Measurements from ENCODE around the gene WASHC4.

WASHC4 gene, protein sequence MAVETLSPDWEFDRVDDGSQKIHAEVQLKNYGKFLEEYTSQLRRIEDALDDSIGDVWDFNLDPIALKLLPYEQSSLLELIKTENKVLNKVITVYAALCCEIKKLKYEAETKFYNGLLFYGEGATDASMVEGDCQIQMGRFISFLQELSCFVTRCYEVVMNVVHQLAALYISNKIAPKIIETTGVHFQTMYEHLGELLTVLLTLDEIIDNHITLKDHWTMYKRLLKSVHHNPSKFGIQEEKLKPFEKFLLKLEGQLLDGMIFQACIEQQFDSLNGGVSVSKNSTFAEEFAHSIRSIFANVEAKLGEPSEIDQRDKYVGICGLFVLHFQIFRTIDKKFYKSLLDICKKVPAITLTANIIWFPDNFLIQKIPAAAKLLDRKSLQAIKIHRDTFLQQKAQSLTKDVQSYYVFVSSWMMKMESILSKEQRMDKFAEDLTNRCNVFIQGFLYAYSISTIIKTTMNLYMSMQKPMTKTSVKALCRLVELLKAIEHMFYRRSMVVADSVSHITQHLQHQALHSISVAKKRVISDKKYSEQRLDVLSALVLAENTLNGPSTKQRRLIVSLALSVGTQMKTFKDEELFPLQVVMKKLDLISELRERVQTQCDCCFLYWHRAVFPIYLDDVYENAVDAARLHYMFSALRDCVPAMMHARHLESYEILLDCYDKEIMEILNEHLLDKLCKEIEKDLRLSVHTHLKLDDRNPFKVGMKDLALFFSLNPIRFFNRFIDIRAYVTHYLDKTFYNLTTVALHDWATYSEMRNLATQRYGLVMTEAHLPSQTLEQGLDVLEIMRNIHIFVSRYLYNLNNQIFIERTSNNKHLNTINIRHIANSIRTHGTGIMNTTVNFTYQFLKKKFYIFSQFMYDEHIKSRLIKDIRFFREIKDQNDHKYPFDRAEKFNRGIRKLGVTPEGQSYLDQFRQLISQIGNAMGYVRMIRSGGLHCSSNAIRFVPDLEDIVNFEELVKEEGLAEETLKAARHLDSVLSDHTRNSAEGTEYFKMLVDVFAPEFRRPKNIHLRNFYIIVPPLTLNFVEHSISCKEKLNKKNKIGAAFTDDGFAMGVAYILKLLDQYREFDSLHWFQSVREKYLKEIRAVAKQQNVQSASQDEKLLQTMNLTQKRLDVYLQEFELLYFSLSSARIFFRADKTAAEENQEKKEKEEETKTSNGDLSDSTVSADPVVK

DNA sequence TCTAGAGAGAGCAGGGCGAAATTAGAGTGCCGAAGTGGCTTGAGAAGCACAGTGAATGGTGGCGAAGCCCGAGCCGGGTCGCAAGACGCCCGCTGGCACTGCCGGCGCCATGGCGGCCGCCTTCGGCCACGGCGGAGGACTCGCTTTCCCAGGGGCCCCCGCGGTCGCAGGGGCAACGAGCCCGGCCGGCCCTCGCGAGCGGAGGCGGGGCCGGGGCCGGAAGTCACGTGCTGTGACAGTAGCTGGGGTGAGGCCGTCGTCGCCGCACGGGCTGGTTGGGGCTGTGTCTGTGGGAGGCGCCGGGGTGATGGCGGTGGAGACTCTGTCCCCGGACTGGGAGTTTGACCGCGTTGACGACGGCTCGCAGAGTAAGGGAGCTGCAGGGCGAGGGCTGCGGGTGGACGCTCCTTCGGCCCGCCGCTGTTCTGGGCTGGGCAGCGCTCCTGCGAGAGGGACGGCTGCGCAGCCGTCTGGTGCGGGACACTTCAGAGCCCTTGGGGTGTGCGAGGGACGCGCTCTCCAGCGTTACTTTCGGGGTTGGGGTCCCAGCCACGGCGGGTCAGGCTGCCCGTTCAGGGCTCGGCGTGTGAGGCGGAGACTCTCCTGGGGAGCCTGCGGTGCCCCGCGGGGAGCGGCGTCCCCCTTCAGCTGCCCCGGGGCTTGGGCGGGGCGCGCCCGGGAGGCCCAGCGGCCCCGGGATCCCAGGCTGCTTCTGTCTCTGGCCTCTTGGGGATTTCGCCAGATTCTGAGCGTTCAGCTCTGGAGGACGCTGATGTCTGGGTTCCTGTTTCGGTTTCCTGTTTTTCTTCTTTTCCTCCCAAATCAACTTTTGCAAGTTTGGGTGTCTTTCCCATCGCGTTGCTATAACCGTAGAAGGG, at the start of gene WASHC4:
Gene WASHC4, plus strand, starts transcription at position 238 of the 878 bp plus-strand sequence. Its CDS starts 70 bp downstream, at position 308.
- peak; percentile 98 for DNase-seq (ENCODE audit: low spot score)

- no peak for DNase-seq (ENCODE audit: low spot score)
Observed at GRCh38 chr12:105060715-105061378, 46.7 kb upstream of the WASHC4 start.

DNA sequence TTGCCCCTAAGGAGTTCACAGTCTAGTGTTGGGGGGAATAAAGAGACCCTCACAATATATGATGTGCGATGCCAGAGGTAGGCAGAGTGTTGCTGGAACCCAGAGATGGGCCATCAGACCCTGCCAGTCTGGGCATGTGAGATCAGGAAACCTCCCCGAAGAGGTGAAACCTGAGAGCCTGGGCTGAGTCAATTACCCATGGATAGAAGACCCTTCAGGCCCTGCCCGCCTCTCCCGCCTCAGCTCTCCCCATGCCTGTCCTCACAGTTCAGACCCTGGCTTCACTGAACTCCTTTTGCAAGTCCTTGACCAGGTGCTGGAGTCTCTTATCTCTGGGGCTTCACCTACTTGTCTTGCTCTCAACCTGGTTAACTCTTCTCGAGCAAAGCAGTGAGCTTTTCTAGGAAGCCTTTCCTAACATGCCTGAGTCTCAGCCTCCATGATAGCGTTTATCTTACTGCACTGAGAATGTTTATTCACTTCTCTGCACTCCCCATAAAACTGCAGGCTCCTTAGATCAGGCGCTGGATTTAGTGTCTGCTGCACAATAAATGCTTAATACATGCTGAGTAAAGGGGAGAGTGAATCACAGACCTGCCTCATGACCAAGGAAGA, 42.9 kb upstream of the WASHC4 start:
- no peak for DNase-seq (ENCODE audit: low spot score)

DNA sequence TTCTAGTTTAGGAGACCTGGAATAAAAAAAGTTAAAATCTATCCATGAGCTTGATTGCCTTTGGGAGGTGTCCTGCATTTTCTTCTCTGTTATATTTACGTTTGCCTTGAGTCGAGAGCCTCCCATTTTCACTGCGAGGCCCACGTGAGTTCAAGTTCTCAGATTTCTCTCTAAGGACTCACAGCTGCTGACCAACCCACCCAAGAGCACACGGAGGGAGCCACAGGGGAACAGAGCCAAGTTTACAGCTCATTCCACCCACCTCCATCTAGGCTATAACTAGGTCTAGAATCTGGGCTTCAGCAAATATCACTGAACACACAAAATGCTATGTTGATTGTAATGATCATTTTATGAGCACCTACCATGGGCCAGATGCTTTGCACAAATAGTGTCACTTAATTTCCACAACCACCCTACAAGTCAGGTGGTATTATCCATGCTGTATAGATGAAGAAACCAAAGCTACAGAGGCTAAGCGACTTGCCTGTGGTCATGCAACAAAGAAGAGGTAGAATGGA, 40.0 kb upstream of the WASHC4 start:
- no peak for DNase-seq (ENCODE audit: low spot score)

- DNase-seq (ENCODE audit: low spot score) = no peak
Observed at GRCh38 chr12:105069936-105070702, 37.4 kb upstream of the WASHC4 start.

DNA sequence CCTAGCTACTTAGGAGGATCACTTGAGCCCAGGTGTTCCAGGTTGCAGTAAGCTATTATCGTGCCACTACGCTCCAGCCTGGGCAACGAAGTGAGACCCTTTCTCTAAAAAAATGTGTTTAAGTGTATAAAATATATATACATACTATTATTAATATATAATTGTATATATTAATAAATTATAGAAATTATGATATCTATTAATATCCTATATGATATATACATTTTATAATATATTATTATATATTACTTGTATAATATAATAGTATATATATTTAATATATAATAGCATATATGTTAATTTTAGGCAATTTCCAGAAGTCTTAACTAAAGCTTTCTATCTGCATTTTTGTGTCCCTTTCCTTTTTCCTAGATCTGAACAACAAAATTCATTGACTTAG, 35.5 kb upstream of the WASHC4 start:
- no peak for DNase-seq (ENCODE audit: low spot score)

- no peak for DNase-seq (ENCODE audit: low spot score)
Observed at GRCh38 chr12:105072888-105073488, 34.5 kb upstream of the WASHC4 start.

DNA sequence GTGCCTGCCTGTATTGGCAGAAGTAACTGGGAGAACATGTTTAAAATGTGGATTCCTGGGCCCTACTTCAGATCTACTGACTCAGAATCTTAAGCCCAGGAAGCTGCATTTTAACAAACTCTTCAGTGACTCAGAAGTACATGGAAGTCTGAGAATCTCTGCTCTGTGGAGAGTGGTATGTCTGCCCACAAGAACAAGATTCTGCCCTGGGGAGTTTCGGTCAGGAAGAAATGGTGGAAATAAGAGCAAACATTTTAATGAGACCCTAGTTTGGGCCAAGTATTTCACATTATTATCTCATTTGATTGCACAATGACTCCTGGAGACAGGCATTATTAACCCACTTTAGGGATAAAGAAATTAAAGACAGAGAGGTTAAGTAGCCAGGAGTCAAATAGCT, 31.4 kb upstream of the WASHC4 start:
- DNase-seq (ENCODE audit: low spot score) = no peak

- no peak for DNase-seq (ENCODE audit: low spot score)
Observed at GRCh38 chr12:105076913-105077312, 30.6 kb upstream of the WASHC4 start.

GRCh38 chr12:105077435-105077834, 30.1 kb upstream of the WASHC4 start:
- DNase-seq (ENCODE audit: low spot score) = no peak

DNA sequence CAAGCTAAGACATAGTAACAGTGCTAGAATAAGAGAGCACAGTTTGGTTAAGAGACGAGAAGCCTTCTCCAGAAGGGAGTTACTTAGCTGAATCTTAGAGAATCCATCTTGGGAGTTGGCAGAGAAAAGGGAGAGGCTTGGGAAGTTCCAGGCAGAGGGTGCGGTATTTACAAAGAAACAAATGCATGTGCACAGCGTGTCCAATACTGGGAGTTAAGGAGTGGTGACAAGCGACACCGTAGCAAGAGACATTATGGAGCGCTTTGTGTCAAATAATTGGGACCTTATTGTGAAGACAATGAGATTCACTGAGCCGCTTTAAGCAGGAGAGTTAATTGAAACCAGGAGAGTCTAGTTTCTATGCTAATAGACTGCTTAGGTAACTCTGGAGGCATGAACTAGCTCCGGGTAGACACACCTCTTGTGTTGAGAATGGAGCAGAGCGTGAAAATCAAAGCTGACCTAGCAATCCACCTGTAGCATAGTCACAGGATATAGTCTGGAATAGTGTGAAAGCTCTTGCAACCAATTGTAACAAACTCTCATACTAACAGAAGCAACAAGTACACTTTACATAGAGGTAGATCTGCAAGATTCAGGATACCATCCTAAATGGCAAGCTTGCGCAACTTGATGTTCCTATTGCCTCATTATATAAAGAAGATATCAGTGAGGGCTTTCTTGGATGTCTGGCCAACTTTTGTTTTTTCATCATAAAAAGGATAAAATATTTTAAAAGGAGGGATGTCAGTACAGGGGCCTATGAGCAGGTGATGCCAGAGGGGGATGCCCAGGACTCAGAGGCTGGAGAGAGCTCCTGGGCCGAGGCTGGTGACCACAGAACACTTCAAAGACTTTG, 28.6 kb upstream of the WASHC4 start:
- no peak for DNase-seq (ENCODE audit: low spot score)

GRCh38 chr12:105083031-105083430, 24.5 kb upstream of the WASHC4 start:
- no peak for DNase-seq (ENCODE audit: low spot score)

DNA sequence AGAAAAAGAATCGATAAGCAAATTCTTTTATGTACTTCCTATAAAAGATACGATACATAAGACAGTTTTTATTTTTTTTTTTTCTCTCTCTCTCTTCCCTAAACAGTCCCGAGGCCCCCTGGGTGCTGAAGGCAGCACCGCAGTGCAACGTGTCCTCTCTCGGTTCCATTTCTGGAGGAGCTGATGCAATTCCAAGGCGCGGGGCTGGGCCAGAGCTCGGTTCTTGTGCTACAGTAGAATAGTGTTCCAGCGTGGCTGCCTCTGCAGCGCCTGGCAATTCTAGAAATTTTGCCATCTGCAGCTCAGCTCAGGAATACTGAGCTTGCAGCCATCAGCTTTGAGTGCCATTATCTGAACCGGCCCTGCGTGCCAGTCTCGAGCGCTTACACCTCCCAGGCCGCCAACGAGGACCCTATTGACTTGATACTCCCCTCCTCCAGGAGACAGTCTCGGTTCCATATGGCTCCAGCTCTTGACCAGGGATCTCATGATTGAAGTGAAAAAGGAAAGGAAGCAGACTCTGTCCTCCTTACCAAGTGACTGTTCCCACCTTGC, 23.9 kb upstream of the WASHC4 start:
- peak; percentile 57 for DNase-seq (ENCODE audit: low spot score)

GRCh38 chr12:105084251-105085250, 23.0 kb upstream of the WASHC4 start, which contains the start of gene ALDH1L2:
Gene ALDH1L2 (minus strand): TSS chr12:105084458. CDS start chr12:105084436, 22 bp downstream.
- DNase-seq (ENCODE audit: low spot score) = peak; percentile 96

GRCh38 chr12:105085501-105085900, 22.0 kb upstream of the WASHC4 start:
- no peak for DNase-seq (ENCODE audit: low spot score)

GRCh38 chr12:105089817-105090216, 17.7 kb upstream of the WASHC4 start:
- DNase-seq (ENCODE audit: low spot score) = no peak
